Epithelial cell of esophagus (primary cell): Measurements from ENCODE around the gene SALL1.

Experiments
- DNase-seq: peaks from one replicate; pipeline ENCODE4 v3.0.0; 2010; ENCODE audit warnings: low read depth
- H3K4me3 ChIP-seq: 2 replicates; pipeline ENCODE4 v1.5.1; 2011; ENCODE audit warnings: mild to moderate bottlenecking, low read length, control low read depth
- CTCF ChIP-seq: IDR thresholded peaks from 2 replicates; pipeline ENCODE4 v1.5.1; 2011; ENCODE audit warnings: low read depth, mild to moderate bottlenecking, low read length, control low read depth, inconsistent platforms; ENCODE audit not compliant: insufficient read depth; ENCODE audit errors: missing control alignments

Gene SALL1

GRCh38 chr16:51165043-51165442, 14.0 kb upstream of the SALL1 start:
- DNase-seq: no peak
- TF ChIP-seq CTCF: no peak
- H3K4me3 ChIP-seq: no peak overlapping the region

GRCh38 chr16:51164574-51164973, 13.5 kb upstream of the SALL1 start:
- no peak for DNase-seq
- no peak for TF ChIP-seq CTCF
- no peak overlapping the region for H3K4me3 ChIP-seq

GRCh38 chr16:51163894-51164566, 13.0 kb upstream of the SALL1 start:
- TF ChIP-seq CTCF: no peak
- no peak for DNase-seq
- H3K4me3 ChIP-seq: no peak overlapping the region

GRCh38 chr16:51163366-51163765, 12.3 kb upstream of the SALL1 start:
- H3K4me3 ChIP-seq: no peak overlapping the region
- no peak for DNase-seq
- TF ChIP-seq CTCF: no peak

- no peak for TF ChIP-seq CTCF
- no peak for DNase-seq
- no peak overlapping the region for H3K4me3 ChIP-seq
These were observed 10.5 kb upstream of the SALL1 start for GRCh38 chr16:51161440-51162195.

GRCh38 chr16:51159865-51160264, 8.8 kb upstream of the SALL1 start:
- H3K4me3 ChIP-seq: no peak overlapping the region
- DNase-seq: no peak
- no peak for TF ChIP-seq CTCF
